GM19099 (cell line): ENCODE measurements around the gene DFFA.

Experiments used
- POLR2A ChIP-seq: IDR thresholded peaks from 3 replicates; pipeline ENCODE4 v1.6.1; 2011; ENCODE audit warnings: low read depth; ENCODE audit not compliant: insufficient read length; ENCODE audit errors: extremely low read depth

The DFFA gene

GRCh38 chr1:10450156-10450814, 22.0 kb downstream of the DFFA start:
- no peak for TF ChIP-seq POLR2A

DNA sequence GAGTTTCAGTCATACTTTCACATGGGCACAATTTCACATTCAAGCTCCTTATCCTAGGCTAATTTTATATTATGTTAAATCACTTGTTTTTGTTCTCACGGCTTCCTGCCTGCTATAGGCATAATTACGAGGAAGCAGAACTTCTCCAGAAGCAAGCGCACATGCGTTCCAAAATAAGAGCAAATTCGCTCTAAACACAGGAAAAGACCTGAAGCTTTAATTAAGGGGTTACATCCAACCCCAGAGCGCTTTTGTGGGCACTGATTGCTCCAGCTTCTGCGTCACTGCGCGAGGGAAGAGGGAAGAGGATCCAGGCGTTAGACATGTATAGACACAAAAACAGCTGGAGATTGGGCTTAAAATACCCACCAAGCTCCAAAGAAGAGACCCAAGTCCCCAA, 22.6 kb downstream of the DFFA start, which contains the start of gene CORT:
Gene CORT, plus strand, starts transcription at position 281 of the 400 bp plus-strand sequence. CDS start 193 bp downstream, outside the sequence.
- TF ChIP-seq POLR2A = no peak

- TF ChIP-seq POLR2A = no peak
Observed at GRCh38 chr1:10446790-10447422, 25.4 kb downstream of the DFFA start.

DNA sequence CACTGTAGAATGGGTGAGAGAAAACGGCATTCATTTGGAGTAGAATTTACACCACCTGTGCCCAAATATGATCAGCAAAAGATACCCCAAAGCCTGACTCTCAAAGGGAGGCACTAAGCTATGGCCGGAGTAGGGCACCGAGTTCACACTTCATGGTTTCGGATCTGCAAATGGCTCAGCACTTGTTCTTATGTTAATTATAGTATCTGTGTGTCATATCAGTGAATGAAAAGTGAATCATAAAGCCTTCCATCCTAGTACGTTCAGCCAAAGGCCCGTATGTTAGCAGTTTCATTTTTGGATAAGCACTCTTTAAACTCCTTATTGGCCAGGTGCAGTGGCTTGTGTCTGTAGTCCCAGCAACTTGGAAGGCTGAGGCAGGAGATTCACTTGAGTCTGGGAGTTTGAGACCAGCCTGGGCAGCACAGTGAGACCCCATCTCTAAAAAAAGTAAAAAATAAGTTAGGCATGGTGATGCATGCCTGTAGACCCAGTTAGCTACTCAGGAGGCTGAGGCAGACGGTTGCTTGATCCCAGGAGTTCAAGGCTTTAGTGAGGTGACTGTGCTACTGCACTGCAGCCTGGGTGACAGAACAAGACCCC, 27.4 kb downstream of the DFFA start:
- TF ChIP-seq POLR2A = no peak

- no peak for TF ChIP-seq POLR2A
Observed at GRCh38 chr1:10444248-10444647, 28.1 kb downstream of the DFFA start.

- no peak for TF ChIP-seq POLR2A
Observed at GRCh38 chr1:10440794-10441193, 31.5 kb downstream of the DFFA start.

GRCh38 chr1:10440305-10440704, 32.0 kb downstream of the DFFA start:
- TF ChIP-seq POLR2A = no peak

GRCh38 chr1:10438677-10439163, 33.6 kb downstream of the DFFA start:
- no peak for TF ChIP-seq POLR2A

- no peak for TF ChIP-seq POLR2A
Observed at GRCh38 chr1:10437052-10437451, 35.3 kb downstream of the DFFA start.

- no peak for TF ChIP-seq POLR2A
Observed at GRCh38 chr1:10434590-10434989, 37.7 kb downstream of the DFFA start.

- TF ChIP-seq POLR2A = no peak
Observed at GRCh38 chr1:10433790-10434189, 38.5 kb downstream of the DFFA start.

GRCh38 chr1:10432910-10433700, 39.2 kb downstream of the DFFA start:
- no peak for TF ChIP-seq POLR2A

DNA sequence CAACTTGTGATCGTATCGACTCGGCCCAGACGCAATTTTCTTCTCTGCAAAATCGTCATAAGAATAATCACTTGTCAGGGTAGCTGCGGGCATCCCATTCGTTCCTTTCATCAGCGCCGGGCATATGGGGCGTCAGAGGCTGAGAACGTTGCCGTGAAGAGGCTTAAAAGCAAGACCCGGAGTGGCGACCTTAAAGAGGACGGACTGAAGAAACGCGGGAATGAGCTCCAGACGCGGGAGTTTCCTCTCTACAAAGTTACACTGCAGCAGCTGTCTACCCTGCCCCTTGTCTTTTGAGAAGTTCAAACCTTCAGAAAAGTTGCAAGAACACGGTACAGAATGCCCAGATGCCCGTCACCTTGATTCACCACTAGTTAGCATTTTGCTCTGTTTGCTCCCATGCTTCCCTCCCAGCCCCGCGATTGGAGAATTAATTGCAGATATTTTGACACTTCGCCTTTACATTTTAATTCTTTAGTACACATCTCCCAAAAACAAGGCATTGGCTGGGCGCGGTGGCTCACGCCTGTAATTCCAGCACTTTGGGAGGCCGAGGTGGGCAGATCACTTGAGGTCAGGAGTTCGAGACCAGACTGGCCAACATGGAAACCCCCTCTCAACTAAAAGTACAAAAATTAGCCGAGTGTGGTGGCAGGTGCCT, 41.1 kb downstream of the DFFA start:
- no peak for TF ChIP-seq POLR2A

- peak; percentile 60 for TF ChIP-seq POLR2A
Observed at GRCh38 chr1:10430216-10431069, 41.9 kb downstream of the DFFA start, which contains the start of gene CENPS. TSS of gene CENPS (plus strand) at chr1:10430433. CDS start at chr1:10430518, 85 bp downstream.
